ENCODE measurements around the gene CHD9.
A peak's percentile ranks its signal among the peaks of the same experiment; 100 is the strongest.

The CHD9 gene

GRCh38 chr16:53092284-53092683 lies 37.5 kb downstream of the CHD9 start:
- Histone ChIP-seq H3K27ac (no peak overlapping the region), H3K9me3 (ENCODE audit: severe bottlenecking) (no peaks in the 10 kb centered on the region), H3K36me3 (no peaks in the 10 kb centered on the region), H3K4me3 (ENCODE audit: low read depth, low read length) (no peak overlapping the region), H3K27me3 (ENCODE audit: insufficient read depth, low read depth, severe bottlenecking) (no peaks in the 10 kb centered on the region)
- no peak for TF ChIP-seq CTCF (IDR thresholded peaks at IDR 0.05; ENCODE audit: low read depth, low read length)
- no peak for DNase-seq

GRCh38 chr16:53093162-53093744 lies 38.5 kb downstream of the CHD9 start:
- no peaks in the 10 kb centered on the region for H3K36me3 ChIP-seq
- no peak overlapping the region for H3K4me3 ChIP-seq (ENCODE audit: low read depth, low read length)
- no peak for TF ChIP-seq CTCF (IDR thresholded peaks at IDR 0.05; ENCODE audit: low read depth, low read length)
- H3K9me3 ChIP-seq (ENCODE audit: severe bottlenecking) = no peaks in the 10 kb centered on the region
- H3K27me3 ChIP-seq (ENCODE audit: insufficient read depth, low read depth, severe bottlenecking) = no peaks in the 10 kb centered on the region
- no peak for DNase-seq
- no peak overlapping the region for H3K27ac ChIP-seq

GRCh38 chr16:53094013-53094630 lies 39.3 kb downstream of the CHD9 start:
- no peak overlapping the region for H3K27ac ChIP-seq
- no peak for DNase-seq
- H3K27me3 ChIP-seq (ENCODE audit: insufficient read depth, low read depth, severe bottlenecking) = no peaks in the 10 kb centered on the region
- no peak for TF ChIP-seq CTCF (IDR thresholded peaks at IDR 0.05; ENCODE audit: low read depth, low read length)
- no peak overlapping the region for H3K4me3 ChIP-seq (ENCODE audit: low read depth, low read length)
- H3K9me3 ChIP-seq (ENCODE audit: severe bottlenecking) = no peaks in the 10 kb centered on the region
- no peaks in the 10 kb centered on the region for H3K36me3 ChIP-seq

GRCh38 chr16:53097190-53097589 lies 42.4 kb downstream of the CHD9 start:
- no peak for DNase-seq
- Histone ChIP-seq H3K27me3 (ENCODE audit: insufficient read depth, low read depth, severe bottlenecking) (no peaks in the 10 kb centered on the region), H3K36me3 (no peaks in the 10 kb centered on the region), H3K27ac (no peak overlapping the region), H3K4me3 (ENCODE audit: low read depth, low read length) (no peak overlapping the region), H3K9me3 (ENCODE audit: severe bottlenecking) (no peaks in the 10 kb centered on the region)
- TF ChIP-seq CTCF (IDR thresholded peaks at IDR 0.05; ENCODE audit: low read depth, low read length) = no peak

- no peak for TF ChIP-seq CTCF (IDR thresholded peaks at IDR 0.05; ENCODE audit: low read depth, low read length)
- Histone ChIP-seq H3K9me3 (ENCODE audit: severe bottlenecking) (no peaks in the 10 kb centered on the region), H3K27me3 (ENCODE audit: insufficient read depth, low read depth, severe bottlenecking) (no peaks in the 10 kb centered on the region), H3K36me3 (no peaks in the 10 kb centered on the region), H3K4me3 (ENCODE audit: low read depth, low read length) (no peak overlapping the region), H3K27ac (peak overlapping the region; percentile 86)
- DNase-seq = peak; percentile 24
Observed at GRCh38 chr16:53098526-53099317, 43.9 kb downstream of the CHD9 start.

Measured in WERI-Rb-1 (cell line).